HG02610 (cell line): ENCODE data around the gene EIF3D.

Source experiments
- ATAC-seq: cut with Tn5 transposase; IDR thresholded peaks from one replicate; pipeline ENCODE4 v1.9.1; 2021; ENCODE audit warnings: mild to moderate bottlenecking, moderate library complexity; ENCODE audit not compliant: unreplicated experiment

The EIF3D gene

GRCh38 chr22:36528795-36529751 lies at the start of gene EIF3D:
TSS of gene EIF3D (minus strand) at chr22:36529166. CDS start at chr22:36526121, 3,045 bp downstream.
- ATAC-seq: peak; percentile 90

- no peak for ATAC-seq
Measured at GRCh38 chr22:36578619-36579018, 49.7 kb upstream of the EIF3D start.

GRCh38 chr22:36577019-36577418 lies 48.1 kb upstream of the EIF3D start:
- ATAC-seq: no peak

DNA sequence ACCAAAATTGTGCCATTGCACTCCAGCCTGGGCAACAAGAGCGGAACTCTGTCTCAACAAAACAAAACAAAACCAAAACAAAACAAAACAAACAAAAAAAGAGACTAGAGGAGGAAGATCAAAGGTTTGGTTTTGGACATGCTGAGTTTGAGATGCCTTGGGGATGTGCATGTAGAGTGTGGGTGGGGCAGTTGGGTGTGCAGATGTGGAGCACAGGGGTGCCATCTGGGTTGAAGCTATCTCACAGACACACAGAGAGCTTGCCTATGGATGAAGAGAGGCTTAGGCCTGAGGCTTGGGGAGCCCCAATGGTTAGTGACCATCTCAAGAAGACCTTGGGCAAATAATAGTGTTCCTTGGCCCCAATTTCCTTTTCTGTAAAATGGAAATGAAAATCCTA lies 45.8 kb upstream of the EIF3D start:
- no peak for ATAC-seq

- ATAC-seq: no peak
Measured at GRCh38 chr22:36573815-36574363, 44.9 kb upstream of the EIF3D start.

DNA sequence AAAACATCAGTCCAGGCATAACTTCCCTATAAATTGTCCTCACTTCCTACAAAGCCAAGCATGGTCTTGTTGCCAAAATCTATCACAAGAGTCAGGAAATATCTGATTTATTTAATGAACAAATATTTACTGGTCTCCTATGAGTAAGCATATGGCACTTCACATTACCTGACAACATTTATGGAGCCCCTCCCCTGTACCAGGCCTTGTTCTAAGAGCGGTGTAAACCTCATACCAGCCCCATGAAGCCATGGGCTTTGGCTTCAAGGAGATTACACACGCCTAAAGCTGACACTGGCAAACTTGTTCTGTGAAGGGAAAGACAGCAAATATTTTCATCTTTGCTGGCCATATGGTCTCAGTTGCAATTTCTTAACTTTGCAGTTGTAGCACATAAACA lies 43.0 kb upstream of the EIF3D start:
- ATAC-seq: no peak

GRCh38 chr22:36569999-36570398 lies 41.0 kb upstream of the EIF3D start:
- ATAC-seq: no peak

DNA sequence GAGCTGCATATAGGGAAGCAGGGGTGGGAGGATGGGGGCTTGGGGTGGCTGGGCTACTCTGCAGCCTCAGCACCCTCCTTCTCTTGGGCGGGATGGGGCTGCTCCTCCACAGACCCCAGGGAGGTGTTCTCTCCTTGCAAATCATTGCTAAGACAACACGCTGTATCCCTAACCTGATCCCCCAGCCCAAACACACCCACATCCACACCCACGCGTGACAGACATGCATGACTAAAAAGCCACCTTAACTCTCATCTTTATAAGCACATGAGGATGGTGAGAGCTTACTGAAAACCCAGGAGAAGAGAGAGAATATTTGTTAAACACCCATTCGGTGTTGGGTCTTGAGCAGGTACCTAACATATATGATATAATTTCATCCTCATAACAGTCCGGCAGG lies 39.9 kb upstream of the EIF3D start:
- no peak for ATAC-seq

- ATAC-seq: no peak
Measured at GRCh38 chr22:36566720-36567119, 37.8 kb upstream of the EIF3D start.

DNA sequence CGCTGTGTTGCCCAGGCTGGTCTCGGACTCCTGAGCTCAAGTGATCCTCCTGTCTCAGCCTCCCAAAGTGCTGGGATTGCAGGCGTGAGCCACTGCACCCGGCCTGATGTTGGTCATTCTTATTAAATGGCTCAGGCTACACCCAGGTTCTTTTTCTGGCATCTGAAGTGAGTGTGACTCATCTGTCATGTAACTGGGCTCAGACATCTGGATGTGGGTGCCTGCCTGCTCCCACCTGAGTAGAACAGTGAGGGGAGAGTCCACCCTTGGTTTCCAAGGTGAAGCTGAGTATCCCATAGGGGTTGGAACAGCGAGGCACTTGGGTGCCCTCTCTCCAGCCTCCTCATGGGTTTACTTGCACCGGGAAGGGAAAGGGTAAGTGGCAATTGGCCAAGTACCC lies 36.7 kb upstream of the EIF3D start:
- ATAC-seq: no peak

- no peak for ATAC-seq
Measured at GRCh38 chr22:36565159-36565507, 36.2 kb upstream of the EIF3D start.

DNA sequence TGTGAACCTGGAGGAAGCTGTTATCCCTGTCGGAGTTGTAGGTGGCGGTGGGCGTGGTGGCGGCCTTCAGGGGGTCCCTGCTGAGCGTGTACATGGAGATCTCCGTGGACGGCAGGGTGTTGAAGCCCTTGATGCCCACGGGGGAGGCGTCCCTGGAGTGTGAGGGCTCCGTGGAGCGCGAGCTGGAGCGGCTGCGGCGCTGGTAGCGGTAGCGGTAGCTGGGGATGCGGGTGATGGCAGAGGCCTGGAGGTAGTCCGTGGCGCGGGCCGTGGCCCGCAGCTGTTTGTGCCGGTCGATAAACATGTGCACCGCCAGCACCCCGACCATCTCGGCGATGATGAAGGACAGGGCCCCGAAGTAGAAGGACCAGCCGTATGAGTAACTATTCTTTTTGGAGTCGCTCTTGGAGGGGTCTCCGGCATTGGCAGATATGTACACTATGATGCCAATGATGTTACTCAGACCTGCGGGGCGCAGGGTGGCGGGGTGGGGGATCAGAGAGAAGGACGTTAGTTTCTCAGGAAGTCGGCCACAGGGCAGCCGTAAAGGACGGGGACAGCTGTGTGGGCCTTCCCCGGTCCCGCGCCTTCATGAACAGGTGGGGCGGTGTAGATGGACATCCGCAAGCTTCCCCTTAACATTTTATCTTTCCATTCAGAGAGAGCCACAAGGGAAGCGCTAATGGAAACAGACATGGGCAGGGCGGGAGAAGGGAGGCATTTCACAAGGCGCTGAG lies 35.6 kb upstream of the EIF3D start:
- no peak for ATAC-seq

GRCh38 chr22:36563898-36564297 lies 34.9 kb upstream of the EIF3D start:
- ATAC-seq: no peak

- no peak for ATAC-seq
Measured at GRCh38 chr22:36563444-36563843, 34.5 kb upstream of the EIF3D start.

DNA sequence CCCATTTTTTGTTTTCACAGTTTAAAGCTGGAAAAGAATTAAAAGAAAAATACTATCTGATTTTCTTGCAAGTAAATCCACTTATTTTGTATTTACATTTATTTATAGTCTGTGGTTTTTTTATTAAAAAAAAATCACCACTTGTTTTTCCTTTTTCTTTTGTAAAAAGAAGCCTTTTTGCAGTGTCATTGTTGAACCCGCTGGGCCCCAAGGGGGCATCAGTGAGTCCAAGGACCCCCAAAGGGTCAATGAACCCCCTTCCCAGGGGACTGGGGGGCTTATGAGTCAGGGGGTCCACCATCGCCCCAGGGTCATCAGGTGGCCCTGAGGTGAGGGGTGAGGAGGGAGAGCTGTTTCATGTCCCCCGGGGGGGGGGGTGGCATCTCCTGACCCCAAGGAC lies 34.0 kb upstream of the EIF3D start:
- no peak for ATAC-seq

GRCh38 chr22:36562261-36562835 lies 33.4 kb upstream of the EIF3D start:
- no peak for ATAC-seq

DNA sequence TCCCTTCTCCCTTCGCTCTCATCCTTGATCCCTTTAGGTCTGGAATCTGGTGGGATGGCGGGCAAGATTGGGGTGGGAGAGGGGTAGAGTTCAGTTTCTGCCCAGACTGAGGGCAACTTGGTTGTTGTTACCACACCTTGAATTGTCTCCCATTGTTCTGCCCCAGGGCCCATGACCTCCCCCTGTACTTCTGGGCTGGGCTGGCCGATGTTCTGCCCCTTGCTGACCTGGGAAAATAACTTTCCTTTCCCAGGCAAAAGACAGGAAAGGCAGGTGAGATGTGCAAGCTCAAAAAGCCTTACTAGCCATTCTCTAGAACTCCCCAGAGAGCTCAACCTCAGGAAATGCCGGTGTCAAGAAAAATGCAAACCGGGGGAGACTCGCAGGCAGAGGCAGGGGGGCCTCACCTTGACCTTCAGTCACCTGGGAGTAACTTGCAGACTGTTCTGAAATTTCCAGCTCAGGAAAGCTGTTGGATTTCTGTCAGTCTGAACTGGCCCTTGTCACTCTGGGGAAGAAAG lies 32.4 kb upstream of the EIF3D start:
- no peak for ATAC-seq

DNA sequence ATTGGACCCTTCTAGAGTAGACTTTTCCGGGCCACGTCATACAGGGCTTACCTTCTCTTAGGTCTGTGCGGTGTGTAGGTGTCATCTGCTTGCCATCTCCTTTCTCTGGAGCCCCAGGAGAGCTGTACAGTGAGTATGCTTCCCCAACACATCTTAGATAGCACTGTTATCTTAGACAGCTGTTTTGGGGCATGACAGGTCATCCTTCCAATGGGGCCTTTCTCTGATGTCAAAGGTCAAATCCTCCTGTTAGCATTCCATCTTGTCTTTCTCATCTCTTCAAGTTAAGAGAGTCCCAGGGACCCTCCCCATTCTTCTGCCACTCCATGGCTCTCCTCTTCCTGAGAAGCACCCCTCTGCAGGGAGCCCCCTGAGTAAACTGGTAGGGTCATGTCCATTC lies 31.0 kb upstream of the EIF3D start:
- no peak for ATAC-seq

DNA sequence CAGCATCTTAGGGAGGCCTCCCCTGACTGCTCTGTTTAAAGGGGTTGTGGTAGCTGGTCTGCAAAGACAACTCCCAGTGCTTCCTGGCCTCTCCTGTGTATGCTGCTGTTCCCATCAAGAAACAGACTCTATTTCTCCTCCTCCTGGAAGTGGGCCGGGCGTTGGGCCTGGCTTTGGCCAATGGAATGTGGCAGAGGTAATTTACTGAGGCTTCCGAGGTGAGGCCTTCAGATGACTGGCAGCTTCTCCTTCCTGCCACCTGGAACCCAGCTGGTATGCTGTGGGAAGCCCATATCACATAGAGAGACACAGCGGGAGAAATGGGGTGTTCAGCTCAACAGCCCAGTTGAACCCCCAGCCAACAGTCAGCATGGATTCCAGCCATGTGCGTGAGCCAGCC lies 25.1 kb upstream of the EIF3D start:
- no peak for ATAC-seq

DNA sequence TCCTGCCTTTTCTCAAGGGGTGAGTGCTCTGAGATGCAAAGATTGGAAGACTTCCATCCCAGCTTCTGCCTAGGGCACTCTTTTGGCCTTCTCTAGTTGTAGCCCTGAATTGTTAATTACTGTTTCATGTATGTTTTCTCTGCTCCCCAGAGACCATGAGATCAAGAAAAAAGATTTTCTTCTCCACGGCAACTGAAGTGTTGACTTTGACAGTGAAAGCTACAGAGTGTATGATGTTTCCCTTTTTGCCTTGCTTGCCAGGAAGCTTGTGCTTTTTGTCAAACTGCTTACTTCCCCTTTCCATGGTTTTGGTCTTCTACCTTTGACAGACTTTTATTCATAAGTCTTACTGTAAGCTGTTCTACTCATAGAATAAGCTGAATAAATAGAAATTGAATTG lies 23.3 kb upstream of the EIF3D start:
- ATAC-seq: no peak
